ENCODE measurements around the gene ALS2CL. TPM values are rescaled to one million over a fixed set of nuclear protein-coding genes. Genes with fewer than 3 reads are reported as not detected.

The ALS2CL gene
- total RNA-seq, 1 experiment from 2014 or later, result 16.4 TPM

DNA sequence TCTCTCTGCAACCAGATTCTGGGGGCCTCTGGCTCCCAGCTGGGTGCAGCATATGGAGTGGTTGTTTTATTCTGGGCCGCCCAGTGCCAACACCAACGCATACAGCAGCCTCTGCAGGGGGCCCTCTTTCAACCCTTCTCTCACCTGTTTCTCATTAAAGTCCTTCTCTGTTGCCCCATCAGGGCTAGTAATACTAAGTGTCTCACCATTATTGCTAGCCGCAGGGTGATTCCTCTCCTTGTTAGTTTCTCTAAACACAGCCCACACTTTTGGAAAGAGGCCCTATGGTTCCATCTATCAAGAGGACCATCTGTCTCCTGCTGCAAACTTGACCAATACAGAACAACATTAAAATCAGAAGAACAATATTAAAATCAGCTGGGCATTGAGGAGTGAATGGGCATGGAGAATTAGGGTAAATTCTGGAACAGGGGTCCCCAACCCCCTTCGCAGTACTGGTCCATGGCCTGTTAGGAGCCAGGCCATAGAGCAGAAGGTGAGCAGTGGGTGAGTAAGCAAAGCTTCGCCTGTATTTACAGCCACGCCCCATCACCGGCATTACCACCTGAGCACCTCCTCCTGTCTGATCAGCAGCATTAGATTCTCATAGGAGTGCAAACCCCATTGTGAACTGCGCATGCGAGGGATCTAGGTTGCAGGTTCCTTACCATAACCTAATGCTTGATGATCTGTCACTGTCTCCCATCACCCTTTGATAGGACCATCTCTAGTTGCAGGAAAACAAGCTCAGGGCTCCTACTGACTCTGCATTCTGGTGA lies 36.5 kb downstream of the ALS2CL start:
- intact Hi-C loops (cut with micrococcal nuclease), result no loop called here
- ChIA-PET POLR2A (no interaction called here), CTCF (interaction anchor here (1.4 kb wide), 1 partner anchor 27 kb away, joined by 5 read pairs; no protein-coding TSS in a partner anchor), RAD21 (ENCODE audit: low non-redundant PET in 1 of 2, low total read pairs in 2 of 2, uncharacterized antibody in 2 of 2, unreplicated experiment in 2 of 2) (no interaction called here)
- BruUV-seq (replicated peaks), result no TSS peak
- Histone ChIP-seq H3K27me3 (ENCODE audit: insufficient read depth, low read length) (no peaks in the 10 kb centered on the region), H3K4me2 (ENCODE audit: low read length) (peak overlapping the region; percentile 20; the same call in 1 of the 2 replicates), H3K36me3 (ENCODE audit: control insufficient read depth in 1 of 2, insufficient read depth in 2 of 2, low read length in 2 of 2) (no peaks in the 10 kb centered on the region), H2AFZ (ENCODE audit: low read depth, low read length, poor library complexity, severe bottlenecking) (peak overlapping the region; percentile 17), H3K27ac (ENCODE audit: low read depth, low read length) (no peak overlapping the region), H3K79me2 (ENCODE audit: insufficient read depth, low read length) (no peaks in the 10 kb centered on the region), H3K9me2 (ENCODE audit: insufficient read depth) (no peaks in the 10 kb centered on the region), H3K4me1 (ENCODE audit: control insufficient read depth in 1 of 2, insufficient read depth in 2 of 2, low read length in 2 of 2) (peaks cover 5 to 21% of the 10 kb centered on the region in 2 experiments), H3K4me3 (replicated peaks in 1 of 2; ENCODE audit: low read depth in 1 of 2, low read length in 2 of 2) (no peak overlapping the region), H3K9me3 (ENCODE audit: control insufficient read depth in 1 of 2, insufficient read depth in 1 of 2, low read depth in 1 of 2, low read length in 2 of 2) (no peaks in the 10 kb centered on the region), H3K9ac (ENCODE audit: low read length) (no peak overlapping the region), H4K20me1 (ENCODE audit: insufficient read depth) (no peaks in the 10 kb centered on the region)
- peak; percentile 80 for ATAC-seq
- no peak for DNase-seq (ENCODE audit: low read depth, low spot score)
- TF ChIP-seq, protein P1, sequence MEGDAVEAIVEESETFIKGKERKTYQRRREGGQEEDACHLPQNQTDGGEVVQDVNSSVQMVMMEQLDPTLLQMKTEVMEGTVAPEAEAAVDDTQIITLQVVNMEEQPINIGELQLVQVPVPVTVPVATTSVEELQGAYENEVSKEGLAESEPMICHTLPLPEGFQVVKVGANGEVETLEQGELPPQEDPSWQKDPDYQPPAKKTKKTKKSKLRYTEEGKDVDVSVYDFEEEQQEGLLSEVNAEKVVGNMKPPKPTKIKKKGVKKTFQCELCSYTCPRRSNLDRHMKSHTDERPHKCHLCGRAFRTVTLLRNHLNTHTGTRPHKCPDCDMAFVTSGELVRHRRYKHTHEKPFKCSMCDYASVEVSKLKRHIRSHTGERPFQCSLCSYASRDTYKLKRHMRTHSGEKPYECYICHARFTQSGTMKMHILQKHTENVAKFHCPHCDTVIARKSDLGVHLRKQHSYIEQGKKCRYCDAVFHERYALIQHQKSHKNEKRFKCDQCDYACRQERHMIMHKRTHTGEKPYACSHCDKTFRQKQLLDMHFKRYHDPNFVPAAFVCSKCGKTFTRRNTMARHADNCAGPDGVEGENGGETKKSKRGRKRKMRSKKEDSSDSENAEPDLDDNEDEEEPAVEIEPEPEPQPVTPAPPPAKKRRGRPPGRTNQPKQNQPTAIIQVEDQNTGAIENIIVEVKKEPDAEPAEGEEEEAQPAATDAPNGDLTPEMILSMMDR (IDR thresholded peaks at IDR 0.05 in 2 of 3, conservative IDR thresholded peaks at IDR 0.05 in 1 of 3; ENCODE audit: borderline replicate concordance in 1 of 3, insufficient read depth in 1 of 3, low read depth in 2 of 3, low read length in 2 of 3), result 0 out of 6 replicates have a peak, but pooled peaks of 1 of the 3 experiments have one; percentile 19
- TF ChIP-seq, protein P2, sequence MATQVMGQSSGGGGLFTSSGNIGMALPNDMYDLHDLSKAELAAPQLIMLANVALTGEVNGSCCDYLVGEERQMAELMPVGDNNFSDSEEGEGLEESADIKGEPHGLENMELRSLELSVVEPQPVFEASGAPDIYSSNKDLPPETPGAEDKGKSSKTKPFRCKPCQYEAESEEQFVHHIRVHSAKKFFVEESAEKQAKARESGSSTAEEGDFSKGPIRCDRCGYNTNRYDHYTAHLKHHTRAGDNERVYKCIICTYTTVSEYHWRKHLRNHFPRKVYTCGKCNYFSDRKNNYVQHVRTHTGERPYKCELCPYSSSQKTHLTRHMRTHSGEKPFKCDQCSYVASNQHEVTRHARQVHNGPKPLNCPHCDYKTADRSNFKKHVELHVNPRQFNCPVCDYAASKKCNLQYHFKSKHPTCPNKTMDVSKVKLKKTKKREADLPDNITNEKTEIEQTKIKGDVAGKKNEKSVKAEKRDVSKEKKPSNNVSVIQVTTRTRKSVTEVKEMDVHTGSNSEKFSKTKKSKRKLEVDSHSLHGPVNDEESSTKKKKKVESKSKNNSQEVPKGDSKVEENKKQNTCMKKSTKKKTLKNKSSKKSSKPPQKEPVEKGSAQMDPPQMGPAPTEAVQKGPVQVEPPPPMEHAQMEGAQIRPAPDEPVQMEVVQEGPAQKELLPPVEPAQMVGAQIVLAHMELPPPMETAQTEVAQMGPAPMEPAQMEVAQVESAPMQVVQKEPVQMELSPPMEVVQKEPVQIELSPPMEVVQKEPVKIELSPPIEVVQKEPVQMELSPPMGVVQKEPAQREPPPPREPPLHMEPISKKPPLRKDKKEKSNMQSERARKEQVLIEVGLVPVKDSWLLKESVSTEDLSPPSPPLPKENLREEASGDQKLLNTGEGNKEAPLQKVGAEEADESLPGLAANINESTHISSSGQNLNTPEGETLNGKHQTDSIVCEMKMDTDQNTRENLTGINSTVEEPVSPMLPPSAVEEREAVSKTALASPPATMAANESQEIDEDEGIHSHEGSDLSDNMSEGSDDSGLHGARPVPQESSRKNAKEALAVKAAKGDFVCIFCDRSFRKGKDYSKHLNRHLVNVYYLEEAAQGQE (IDR thresholded peaks at IDR 0.05; ENCODE audit: low read depth), result no peak
- no peak for TF ChIP-seq SP1 (IDR thresholded peaks at IDR 0.05; ENCODE audit: low read depth)
- TF ChIP-seq ELF1 (IDR thresholded peaks at IDR 0.05; ENCODE audit: borderline replicate concordance, low read depth), result no peak

All from HCT116 (cell line).